Activated naive CD4-positive, alpha-beta T cell treated with anti-CD3 and anti-CD28 coated beads for 36 hours (primary cell): Measurements from ENCODE around the gene TGFBRAP1. TPM values are rescaled to one million over a fixed set of nuclear protein-coding genes. Genes with fewer than 3 reads are reported as not detected.

Experiments used
- CTCF ChIA-PET: fragments of 350-600 bp; sonication (Branson Sonifier 250); formaldehyde crosslinking; loops from one replicate; lab custom pipeline; 2021; ENCODE audit warnings: antibody characterized with exemption; lab: Charles Lee
- DNase-seq: peaks from one replicate; pipeline ENCODE4 v3.0.0-alpha.2; 2020
- H3K27ac Mint-ChIP-seq: one replicate; pipeline ENCODE4 v1.8.0; 2021; ENCODE audit warnings: mild to moderate bottlenecking, mixed read lengths
- H3K27me3 Mint-ChIP-seq: one replicate; pipeline ENCODE4 v1.8.0; 2021; ENCODE audit warnings: low read depth, mixed read lengths
- H3K36me3 Mint-ChIP-seq: one replicate; pipeline ENCODE4 v1.8.0; 2021; ENCODE audit warnings: low read depth, mixed read lengths
- H3K4me1 Mint-ChIP-seq: one replicate; pipeline ENCODE4 v1.8.0; 2021; ENCODE audit warnings: low read depth, mixed read lengths
- H3K4me3 Mint-ChIP-seq: one replicate; pipeline ENCODE4 v1.8.0; 2021; ENCODE audit warnings: mild to moderate bottlenecking, moderate library complexity, mixed read lengths
- H3K9me3 Mint-ChIP-seq: one replicate; pipeline ENCODE4 v1.8.0; 2021; ENCODE audit warnings: mixed read lengths
- intact Hi-C: fragments of 100-400 bp; cut with micrococcal nuclease; formaldehyde crosslinking; loops from one replicate; pipeline ENCODE4 v1.15.1; 2023
- total RNA-seq, 2 experiments: library from RNA; stranded (reverse); gene quantifications; one replicate each; pipeline ENCODE4 v1.2.3, GENCODE V29; 2021

Gene TGFBRAP1
- total RNA-seq, 2 experiments from 2014 or later: 13.6 to 15.3 TPM

- no peaks in the 10 kb centered on the region for H3K36me3 Mint-ChIP-seq
- intact Hi-C loops: loop anchor here (5.0 kb wide), 1 partner anchor 726 kb away; no protein-coding TSS in a partner anchor
- H3K27me3 Mint-ChIP-seq: peaks cover 2% of the 10 kb centered on the region
- H3K27ac Mint-ChIP-seq: no peak overlapping the region
- CTCF ChIA-PET: interaction anchor here (0.7 to 1.8 kb wide), 6 partner anchors 148 to 232 kb away, joined by 3 to 6 read pairs (median 4); no protein-coding TSS in a partner anchor
- H3K9me3 Mint-ChIP-seq: no peaks in the 10 kb centered on the region
- DNase-seq: no peak
- peaks cover 10% of the 10 kb centered on the region for H3K4me1 Mint-ChIP-seq
- H3K4me3 Mint-ChIP-seq: no peak overlapping the region
Observed at GRCh38 chr2:105371156-105371555, 41.6 kb upstream of the TGFBRAP1 start.

DNA sequence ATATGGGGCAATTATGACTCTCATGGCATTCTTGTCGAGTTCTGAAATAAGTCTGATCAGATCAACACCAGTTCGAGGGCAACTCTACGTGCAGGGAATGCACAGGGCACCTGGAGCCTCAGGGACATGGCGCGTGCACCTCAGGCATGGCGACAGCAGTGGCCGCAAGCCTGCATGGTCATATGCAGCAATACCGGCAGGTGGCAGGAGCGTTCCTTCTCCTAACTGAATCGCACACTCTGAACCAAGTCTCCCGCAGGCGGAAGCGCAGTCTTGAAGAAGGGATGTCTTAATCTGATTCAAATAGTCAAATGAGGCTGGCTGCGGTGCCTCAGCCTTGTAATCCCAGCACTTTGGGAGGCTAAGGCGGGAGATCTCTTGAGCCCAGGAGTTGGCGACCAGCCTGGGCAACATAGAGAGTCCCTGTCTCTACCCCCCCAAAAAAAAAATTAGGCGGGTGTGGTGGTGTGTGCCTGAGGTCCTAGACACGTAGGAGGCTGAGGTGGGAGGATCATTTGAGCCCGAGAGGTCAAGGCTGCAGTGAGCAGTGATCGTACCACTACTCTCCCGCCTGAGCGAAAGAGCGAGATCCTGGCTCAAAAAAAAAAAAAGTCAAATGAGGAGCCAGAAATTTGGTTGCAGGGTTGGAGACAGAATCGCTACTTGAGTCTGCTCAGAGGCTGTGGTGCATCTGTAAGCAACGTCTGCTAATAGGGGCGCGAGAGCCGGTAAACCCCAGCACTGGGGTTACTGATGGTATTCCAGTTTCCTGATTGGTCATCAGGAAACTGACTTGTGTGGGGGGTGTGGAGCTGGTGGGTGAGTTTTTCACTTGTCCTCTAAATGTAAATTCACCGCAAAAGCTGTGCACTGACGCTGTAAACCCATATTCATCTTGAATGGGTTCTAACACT is 40.5 kb upstream of the TGFBRAP1 start:
- Mint-ChIP-seq H3K4me1 (peaks cover 10% of the 10 kb centered on the region), H3K9me3 (no peaks in the 10 kb centered on the region), H3K4me3 (peak overlapping the region; percentile 10), H3K36me3 (no peaks in the 10 kb centered on the region), H3K27ac (no peak overlapping the region), H3K27me3 (peaks cover 2% of the 10 kb centered on the region)
- CTCF ChIA-PET: interaction anchor here (0.6 to 3.7 kb wide), 16 partner anchors 10 to 373 kb away, joined by 3 to 46 read pairs (median 4); no protein-coding TSS in a partner anchor
- intact Hi-C loops: loop anchor here (1.0 to 5.0 kb wide), 5 partner anchors 29 to 727 kb away; partner anchors contain the start of gene FHL2
- DNase-seq: peak; percentile 96

GRCh38 chr2:105368759-105369408 is 39.3 kb upstream of the TGFBRAP1 start:
- peaks cover 2% of the 10 kb centered on the region for H3K27me3 Mint-ChIP-seq
- CTCF ChIA-PET: interaction anchor here (0.6 to 3.7 kb wide), 13 partner anchors 9 to 177 kb away, joined by 3 to 46 read pairs (median 4); no protein-coding TSS in a partner anchor
- peaks cover 7% of the 10 kb centered on the region for H3K4me1 Mint-ChIP-seq
- intact Hi-C loops: loop anchor here (1.0 kb wide), 1 partner anchor 152 kb away; no protein-coding TSS in a partner anchor
- no peak overlapping the region for H3K4me3 Mint-ChIP-seq
- H3K27ac Mint-ChIP-seq: no peak overlapping the region
- no peaks in the 10 kb centered on the region for H3K9me3 Mint-ChIP-seq
- DNase-seq: no peak
- H3K36me3 Mint-ChIP-seq: no peaks in the 10 kb centered on the region

DNA sequence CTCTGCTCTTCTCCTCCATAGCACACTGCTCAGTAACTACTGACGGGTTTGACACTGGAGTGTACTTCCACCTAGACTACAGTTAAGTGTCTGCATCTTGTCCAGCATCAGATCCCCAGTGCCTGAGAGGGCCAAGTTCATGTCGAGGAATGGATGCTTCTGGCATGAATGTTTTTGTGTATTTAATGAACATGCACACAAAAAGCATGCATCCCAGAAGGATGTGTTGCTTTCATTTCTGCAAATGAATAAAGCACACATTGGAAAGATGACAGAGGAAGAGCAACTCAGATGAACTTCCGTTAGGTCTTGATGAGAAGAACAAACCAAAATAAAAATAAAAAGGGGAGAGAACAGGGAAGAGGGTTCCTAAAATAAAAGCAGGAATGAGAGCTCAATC is 35.7 kb upstream of the TGFBRAP1 start:
- peaks cover 6% of the 10 kb centered on the region for H3K36me3 Mint-ChIP-seq
- no peaks in the 10 kb centered on the region for H3K9me3 Mint-ChIP-seq
- CTCF ChIA-PET: interaction anchor here (0.8 to 1.9 kb wide), 3 partner anchors 10 to 157 kb away, joined by 3 to 9 read pairs (median 4); no protein-coding TSS in a partner anchor
- intact Hi-C loops: no loop called here
- no peak for DNase-seq
- H3K27ac Mint-ChIP-seq: no peak overlapping the region
- H3K4me1 Mint-ChIP-seq: peaks cover 32% of the 10 kb centered on the region
- H3K27me3 Mint-ChIP-seq: peaks cover 2% of the 10 kb centered on the region
- no peak overlapping the region for H3K4me3 Mint-ChIP-seq

DNA sequence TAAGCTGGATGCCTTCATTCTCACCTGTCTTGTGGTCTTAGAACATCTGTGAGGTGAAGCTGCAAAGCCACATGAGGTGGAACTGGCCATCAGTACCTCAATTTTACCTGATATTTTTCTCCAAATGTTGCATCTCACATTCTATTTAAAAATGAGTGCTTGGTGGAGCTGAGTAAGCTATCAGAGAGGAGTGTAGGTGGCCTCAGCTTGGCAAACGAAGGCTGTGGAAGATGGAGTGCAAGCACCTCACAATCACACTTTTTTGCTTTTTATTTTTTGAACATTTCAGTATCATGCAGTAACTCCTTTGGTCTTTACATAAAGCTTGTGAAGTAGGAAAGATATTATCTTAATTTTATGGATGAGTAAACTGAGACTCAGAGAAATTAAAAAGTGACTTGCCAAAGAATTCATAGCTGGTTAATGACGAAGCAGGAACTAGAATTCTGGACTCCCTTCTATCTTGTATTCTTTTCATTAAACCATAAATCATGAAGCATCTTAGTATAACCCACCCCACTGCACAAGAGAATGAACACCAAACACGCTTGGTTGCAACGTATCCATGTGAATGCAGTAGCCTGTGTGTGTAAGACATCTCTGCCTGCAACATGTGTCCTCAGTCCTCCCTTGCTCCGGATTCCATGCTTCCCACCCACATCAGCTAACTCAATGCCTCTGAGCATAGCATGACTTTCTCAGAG is 35.1 kb upstream of the TGFBRAP1 start:
- no peak overlapping the region for H3K27ac Mint-ChIP-seq
- DNase-seq: no peak
- H3K27me3 Mint-ChIP-seq: peaks cover under 1% of the 10 kb centered on the region
- H3K4me1 Mint-ChIP-seq: peaks cover 27% of the 10 kb centered on the region
- H3K9me3 Mint-ChIP-seq: no peaks in the 10 kb centered on the region
- peaks cover 8% of the 10 kb centered on the region for H3K36me3 Mint-ChIP-seq
- CTCF ChIA-PET: interaction anchor here (0.6 to 1.9 kb wide), 4 partner anchors 9 to 158 kb away, joined by 3 to 9 read pairs (median 4); no protein-coding TSS in a partner anchor
- H3K4me3 Mint-ChIP-seq: no peak overlapping the region
- intact Hi-C loops: no loop called here

GRCh38 chr2:105362862-105363591 is 33.5 kb upstream of the TGFBRAP1 start:
- Mint-ChIP-seq H3K9me3 (no peaks in the 10 kb centered on the region), H3K27ac (no peak overlapping the region), H3K27me3 (no peaks in the 10 kb centered on the region), H3K4me3 (no peak overlapping the region), H3K4me1 (peaks cover 27% of the 10 kb centered on the region), H3K36me3 (peaks cover 18% of the 10 kb centered on the region)
- intact Hi-C loops: no loop called here
- peak; percentile 14 for DNase-seq
- CTCF ChIA-PET: interaction anchor here (1.2 kb wide), 1 partner anchor 158 kb away, joined by 4 read pairs; no protein-coding TSS in a partner anchor

GRCh38 chr2:105361102-105361889 is 31.8 kb upstream of the TGFBRAP1 start:
- Mint-ChIP-seq H3K36me3 (peaks cover 31% of the 10 kb centered on the region), H3K27ac (peak overlapping the region; percentile 9), H3K27me3 (no peaks in the 10 kb centered on the region), H3K4me1 (peaks cover 27% of the 10 kb centered on the region), H3K4me3 (peak overlapping the region; percentile 10), H3K9me3 (peaks cover 7% of the 10 kb centered on the region)
- CTCF ChIA-PET: no interaction called here
- peak; percentile 64 for DNase-seq
- intact Hi-C loops: no loop called here

DNA sequence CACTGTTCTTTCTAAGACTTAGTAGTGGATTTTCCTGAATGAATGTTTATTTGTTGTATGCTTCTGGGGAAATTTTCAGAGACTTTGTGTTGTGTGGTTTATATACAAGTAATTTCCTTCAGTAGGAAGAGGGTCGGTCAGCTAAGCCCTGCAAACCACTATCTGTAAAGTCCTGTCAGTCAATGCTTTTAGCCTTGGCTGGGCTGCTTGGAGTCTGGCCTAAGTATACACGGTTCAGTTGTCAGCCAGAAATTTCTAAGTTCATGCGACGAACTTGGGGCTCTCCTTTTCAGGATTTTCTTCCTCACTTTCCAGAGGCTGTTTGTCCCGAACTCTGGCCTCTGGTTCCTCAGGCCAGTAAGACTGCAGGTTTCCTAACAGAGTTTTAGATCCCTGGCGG is 29.1 kb upstream of the TGFBRAP1 start:
- peaks cover 24% of the 10 kb centered on the region for H3K4me1 Mint-ChIP-seq
- intact Hi-C loops: no loop called here
- no peak for DNase-seq
- CTCF ChIA-PET: no interaction called here
- H3K36me3 Mint-ChIP-seq: peaks cover 51% of the 10 kb centered on the region
- no peaks in the 10 kb centered on the region for H3K27me3 Mint-ChIP-seq
- H3K9me3 Mint-ChIP-seq: peaks cover 11% of the 10 kb centered on the region
- no peak overlapping the region for H3K27ac Mint-ChIP-seq
- H3K4me3 Mint-ChIP-seq: no peak overlapping the region

DNA sequence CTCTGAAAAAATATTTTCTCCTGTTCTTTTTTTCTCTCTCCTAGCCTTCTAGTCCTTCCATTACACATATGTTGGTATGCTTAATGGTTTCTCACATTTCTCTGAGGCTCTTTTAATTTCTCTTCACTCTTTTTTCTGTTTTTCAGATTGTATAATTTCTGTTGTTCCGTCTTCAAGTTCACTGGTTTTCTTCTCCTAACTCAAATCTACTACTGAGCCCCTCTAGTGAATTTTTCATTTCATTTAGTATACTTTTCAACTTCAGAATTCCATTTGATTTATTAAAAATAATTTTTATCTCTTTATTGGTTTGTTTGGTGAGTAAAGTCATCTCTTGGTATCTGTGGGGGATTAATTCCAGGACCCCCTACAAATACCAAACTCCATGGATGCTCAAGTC is 27.6 kb upstream of the TGFBRAP1 start:
- H3K36me3 Mint-ChIP-seq: peaks cover 60% of the 10 kb centered on the region
- no peak overlapping the region for H3K4me3 Mint-ChIP-seq
- CTCF ChIA-PET: interaction anchor here (0.6 to 0.9 kb wide), 3 partner anchors 10 to 13 kb away, joined by 3 to 4 read pairs (median 3); no protein-coding TSS in a partner anchor

GRCh38 chr2:105344704-105345345 is 15.3 kb upstream of the TGFBRAP1 start:
- CTCF ChIA-PET: interaction anchor here (0.6 to 2.4 kb wide), 11 partner anchors 9 to 797 kb away, joined by 3 to 8 read pairs (median 4); no protein-coding TSS in a partner anchor
- no peak for DNase-seq
- Mint-ChIP-seq H3K9me3 (no peaks in the 10 kb centered on the region), H3K36me3 (peaks cover 27% of the 10 kb centered on the region), H3K27me3 (no peaks in the 10 kb centered on the region), H3K27ac (no peak overlapping the region), H3K4me3 (no peak overlapping the region), H3K4me1 (peaks cover 4% of the 10 kb centered on the region)
- intact Hi-C loops: loop anchor here (1.0 kb wide), 1 partner anchor 176 kb away; no protein-coding TSS in a partner anchor

More for the DNA sequence above, 27.6 kb upstream of the TGFBRAP1 start:
- H3K9me3 Mint-ChIP-seq: peaks cover 11% of the 10 kb centered on the region
- no peaks in the 10 kb centered on the region for H3K27me3 Mint-ChIP-seq
- peaks cover 15% of the 10 kb centered on the region for H3K4me1 Mint-ChIP-seq
- intact Hi-C loops: no loop called here
- H3K27ac Mint-ChIP-seq: no peak overlapping the region
- DNase-seq: no peak
